ENCODE results near the gene RCAN1. TPM values are rescaled to one million over a fixed set of nuclear protein-coding genes. Genes with fewer than 3 reads are reported as not detected.
A peak's percentile ranks its signal among the peaks of the same experiment; 100 is the strongest.

Gene RCAN1
- total and polyA plus RNA-seq, 2 of the 8 experiments (the other 6 are each of a cell fraction or from before 2014, with no cell fraction given): 1.7 to 6.4 TPM

GRCh38 chr21:34536311-34536710 is 78.6 kb downstream of the RCAN1 start:
- Histone ChIP-seq H4K8ac (ENCODE audit: extremely low read depth, insufficient read depth, low read length) (0 out of 2 replicates have a peak overlapping the region, but pooled peaks have one; percentile 12), H3K9ac (replicated peaks in 1 of 4; ENCODE audit: extremely low read depth in 1 of 4, low read depth in 3 of 4, low read length in 3 of 4) (no peak overlapping the region), H3K9me3 (ENCODE audit: insufficient read depth in 2 of 2, low read depth in 1 of 2, low read length in 1 of 2) (no peaks in the 10 kb centered on the region), H4K5ac (ENCODE audit: insufficient read length, low read depth, low read length) (no peak overlapping the region), H3K4ac (replicated peaks; ENCODE audit: insufficient read length, low read depth, low read length) (no peak overlapping the region), H4K20me1 (replicated peaks in 1 of 2; ENCODE audit: control insufficient read depth in 1 of 2, insufficient read depth in 2 of 2, low read length in 2 of 2) (no peaks in the 10 kb centered on the region), H2AFZ (ENCODE audit: low read length) (no peak overlapping the region), H4K91ac (replicated peaks; ENCODE audit: insufficient read length, low read length) (no peak overlapping the region), H3K23me2 (ENCODE audit: low read depth, low read length) (no peaks in the 10 kb centered on the region), H3K36me3 (ENCODE audit: control insufficient read depth in 2 of 4, insufficient read depth in 4 of 4, low read length in 3 of 4) (no peaks in the 10 kb centered on the region), H3K4me3 (ENCODE audit: extremely low read depth in 1 of 4, insufficient read depth in 2 of 4, low read depth in 3 of 4, low read length in 4 of 4) (no peak overlapping the region), H3K23ac (ENCODE audit: insufficient read length) (no peak overlapping the region), H3K79me1 (ENCODE audit: low read depth, low read length) (no peaks in the 10 kb centered on the region), H3K27ac (ENCODE audit: low read depth, low read length) (no peak overlapping the region), H2BK5ac (ENCODE audit: low read depth, low read length) (0 out of 2 replicates have a peak overlapping the region, but pooled peaks have one; percentile 9), H3K79me2 (ENCODE audit: control insufficient read depth in 1 of 2, insufficient read depth in 2 of 2, low read length in 2 of 2) (no peaks in the 10 kb centered on the region), H2BK15ac (ENCODE audit: low read length) (no peak overlapping the region), H2BK120ac (replicated peaks; ENCODE audit: low read depth, low read length) (no peak overlapping the region), H3K14ac (ENCODE audit: insufficient read length) (no peak overlapping the region), H3K4me1 (replicated peaks in 1 of 4; ENCODE audit: control insufficient read depth in 3 of 4, insufficient read depth in 4 of 4, low read length in 3 of 4) (peaks cover 0 to 6% (median 0%) of the 10 kb centered on the region in 4 experiments; a peak in 1 of 7 replicates), H3K4me2 (ENCODE audit: insufficient read depth in 1 of 2, low read depth in 2 of 2, low read length in 2 of 2) (no peak overlapping the region; a peak in 1 of 4 replicates), H2AK5ac (ENCODE audit: low read depth, low read length) (no peak overlapping the region), H2BK12ac (ENCODE audit: low read depth, low read length) (no peak overlapping the region), H3K27me3 (replicated peaks in 1 of 4; ENCODE audit: control insufficient read depth in 3 of 4, extremely low read depth in 1 of 4, insufficient read depth in 3 of 4, low read length in 3 of 4) (no peaks in the 10 kb centered on the region), H2BK20ac (ENCODE audit: low read length) (no peak overlapping the region), H3K56ac (replicated peaks; ENCODE audit: insufficient read length, low read depth, low read length) (no peak overlapping the region), H3K18ac (ENCODE audit: extremely low read depth, low read length) (no peak overlapping the region)
- FAIRE-seq: no peak
- ChIA-PET CTCF (ENCODE audit: partially characterized antibody) (no interaction called here), POLR2A (ENCODE audit: partially characterized antibody) (no interaction called here)
- WGBS, 2 experiments (ENCODE audit: extremely low coverage in 1 of 2, insufficient coverage in 1 of 2, insufficient read length in 1 of 2, insufficient replicate concordance in 2 of 2, low coverage in 1 of 2, low lambda C conversion rate in 2 of 2, missing lambda C conversion rate in 1 of 2): 83% methylated on average over 8 of the region's 8 CpGs; no CpG with 5 or more reads in 1 of the 2 experiments
- DNase-seq (ENCODE audit: low read depth in 1 of 2, low spot score in 2 of 2): no peak
- TF ChIP-seq KDM1A (IDR thresholded peaks at IDR 0.05; ENCODE audit: borderline replicate concordance, low read length) (no peak), SP2 (IDR thresholded peaks at IDR 0.05; ENCODE audit: low read length) (no peak), NANOG (IDR thresholded peaks at IDR 0.05; ENCODE audit: insufficient read depth, low read depth, low read length, poor library complexity, severe bottlenecking) (no peak), CREB1 (IDR thresholded peaks at IDR 0.05) (no peak), ATF3 (IDR thresholded peaks at IDR 0.05; ENCODE audit: insufficient read depth, low read depth, low read length) (no peak), POLR2AphosphoS5 (IDR thresholded peaks at IDR 0.05; ENCODE audit: low read depth, low read length) (no peak), JUND (IDR thresholded peaks at IDR 0.05; ENCODE audit: low read length) (no peak), BCL11A (IDR thresholded peaks at IDR 0.05; ENCODE audit: low read depth in 2 of 2, low read length in 2 of 2) (no peak), TBP (IDR thresholded peaks at IDR 0.05; ENCODE audit: low read depth, low read length) (no peak), EP300 (IDR thresholded peaks at IDR 0.05; ENCODE audit: borderline replicate concordance in 1 of 2, low read depth in 2 of 2, low read length in 2 of 2) (no peak), HDAC2 (IDR thresholded peaks at IDR 0.05; ENCODE audit: borderline replicate concordance in 1 of 2, low read depth in 2 of 2, low read length in 2 of 2) (no peak), MAFK (IDR thresholded peaks at IDR 0.05; ENCODE audit: low read depth, low read length) (no peak), SRF (IDR thresholded peaks at IDR 0.05; ENCODE audit: low read depth, low read length) (no peak)
